OCI-LY3 (cell line): ENCODE results near the gene UROC1.

Experiments used
- EZH2phosphoT487 ChIP-seq: fragments of 200-600 bp; shearing (Covaris generic); IDR thresholded peaks from 2 replicates; pipeline ENCODE4 v1.6.1; 2018; ENCODE audit warnings: antibody characterized with exemption, mixed run types, low read depth
- TF ChIP-seq, protein P1 (sequence below): fragments of 200-600, 300-600 bp; sonication (generic); IDR thresholded peaks from 2 replicates; pipeline ENCODE4 v1.5.1; 2014; ENCODE audit warnings: antibody characterized with exemption, low read length, low read depth

DNA sequence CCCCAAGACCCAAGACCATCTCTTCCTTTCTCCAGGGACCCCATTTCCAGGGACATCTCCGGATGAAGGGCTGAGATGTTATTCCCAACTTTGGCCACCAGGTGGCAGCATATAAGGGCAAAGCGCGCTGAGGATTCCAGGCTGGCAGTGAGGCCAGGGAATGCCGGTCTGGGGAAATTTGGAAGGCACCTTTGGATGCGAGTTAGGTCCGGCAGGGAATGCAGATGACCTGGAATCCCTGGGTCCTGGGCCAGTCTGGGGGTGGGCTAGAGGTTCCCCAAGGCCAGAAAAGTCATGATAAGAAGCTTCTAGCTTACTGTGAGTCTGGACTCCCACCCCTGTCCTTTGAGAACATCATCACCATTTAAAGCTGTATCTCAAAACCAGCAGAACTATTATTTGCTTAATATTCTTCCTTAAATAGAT, 4.8 kb upstream of the UROC1 start:
- TF ChIP-seq, protein P1, sequence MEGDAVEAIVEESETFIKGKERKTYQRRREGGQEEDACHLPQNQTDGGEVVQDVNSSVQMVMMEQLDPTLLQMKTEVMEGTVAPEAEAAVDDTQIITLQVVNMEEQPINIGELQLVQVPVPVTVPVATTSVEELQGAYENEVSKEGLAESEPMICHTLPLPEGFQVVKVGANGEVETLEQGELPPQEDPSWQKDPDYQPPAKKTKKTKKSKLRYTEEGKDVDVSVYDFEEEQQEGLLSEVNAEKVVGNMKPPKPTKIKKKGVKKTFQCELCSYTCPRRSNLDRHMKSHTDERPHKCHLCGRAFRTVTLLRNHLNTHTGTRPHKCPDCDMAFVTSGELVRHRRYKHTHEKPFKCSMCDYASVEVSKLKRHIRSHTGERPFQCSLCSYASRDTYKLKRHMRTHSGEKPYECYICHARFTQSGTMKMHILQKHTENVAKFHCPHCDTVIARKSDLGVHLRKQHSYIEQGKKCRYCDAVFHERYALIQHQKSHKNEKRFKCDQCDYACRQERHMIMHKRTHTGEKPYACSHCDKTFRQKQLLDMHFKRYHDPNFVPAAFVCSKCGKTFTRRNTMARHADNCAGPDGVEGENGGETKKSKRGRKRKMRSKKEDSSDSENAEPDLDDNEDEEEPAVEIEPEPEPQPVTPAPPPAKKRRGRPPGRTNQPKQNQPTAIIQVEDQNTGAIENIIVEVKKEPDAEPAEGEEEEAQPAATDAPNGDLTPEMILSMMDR, result peak; percentile 88
- no peak for TF ChIP-seq EZH2phosphoT487
